ENCODE results near the gene MFSD11. TPM values are rescaled to one million over a fixed set of nuclear protein-coding genes. Genes with fewer than 3 reads are reported as not detected.
"Not testable (repeated sequence)": the region's sequence is repeated elsewhere in the genome, so short reads cannot be mapped to it uniquely, and the experiment has no call there.

The MFSD11 gene
- total and polyA plus RNA-seq, 2 donors from 2014 or later: 12.5 to 22.6 TPM

DNA sequence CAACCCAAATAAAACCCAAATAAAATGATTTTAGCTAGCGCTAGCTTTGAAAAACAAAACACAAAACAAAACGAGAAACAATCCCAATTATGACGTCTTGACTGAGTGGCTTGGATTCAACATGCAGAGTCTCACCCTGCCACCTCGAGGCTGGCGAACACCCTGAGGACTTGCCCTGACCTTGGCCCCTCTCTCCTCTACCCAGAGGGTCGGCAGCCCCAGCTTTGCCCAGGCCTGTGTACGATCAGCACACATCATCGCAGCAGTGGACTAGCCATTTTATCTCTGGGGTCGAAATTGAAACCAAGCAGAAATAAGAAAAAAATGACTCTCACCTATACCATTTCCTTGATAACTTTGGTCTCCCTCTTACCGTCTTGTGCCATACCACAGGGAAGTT is 16.5 kb upstream of the MFSD11 start:
- Histone ChIP-seq H3K9me3 (ENCODE audit: control insufficient read depth in 2 of 3, insufficient read depth in 1 of 3, low read length in 3 of 3) (no peaks in the 10 kb centered on the region), H3K4me3 (ENCODE audit: low read length in 3 of 3) (no peak overlapping the region), H3K9ac (ENCODE audit: low read length in 3 of 3) (no peak overlapping the region), H3K27me3 (ENCODE audit: control insufficient read depth, insufficient read depth, low read length) (no peaks in the 10 kb centered on the region), H3K4me1 (ENCODE audit: control insufficient read depth in 2 of 3, insufficient read depth in 2 of 3, low read depth in 1 of 3, low read length in 3 of 3) (peaks cover 3 to 10% (median 7%) of the 10 kb centered on the region in 3 donors), H3K36me3 (ENCODE audit: control insufficient read depth in 2 of 3, insufficient read depth in 3 of 3, low read length in 3 of 3) (peaks cover 0 to 60% (median 36%) of the 10 kb centered on the region in 3 donors), H3K27ac (ENCODE audit: low read depth in 2 of 2, low read length in 2 of 2) (no peak overlapping the region)
- intact Hi-C loops (cut with DNase I): no loop called here
- FAIRE-seq: no peak
- DNase-seq: no peak
- TF ChIP-seq, protein P1, sequence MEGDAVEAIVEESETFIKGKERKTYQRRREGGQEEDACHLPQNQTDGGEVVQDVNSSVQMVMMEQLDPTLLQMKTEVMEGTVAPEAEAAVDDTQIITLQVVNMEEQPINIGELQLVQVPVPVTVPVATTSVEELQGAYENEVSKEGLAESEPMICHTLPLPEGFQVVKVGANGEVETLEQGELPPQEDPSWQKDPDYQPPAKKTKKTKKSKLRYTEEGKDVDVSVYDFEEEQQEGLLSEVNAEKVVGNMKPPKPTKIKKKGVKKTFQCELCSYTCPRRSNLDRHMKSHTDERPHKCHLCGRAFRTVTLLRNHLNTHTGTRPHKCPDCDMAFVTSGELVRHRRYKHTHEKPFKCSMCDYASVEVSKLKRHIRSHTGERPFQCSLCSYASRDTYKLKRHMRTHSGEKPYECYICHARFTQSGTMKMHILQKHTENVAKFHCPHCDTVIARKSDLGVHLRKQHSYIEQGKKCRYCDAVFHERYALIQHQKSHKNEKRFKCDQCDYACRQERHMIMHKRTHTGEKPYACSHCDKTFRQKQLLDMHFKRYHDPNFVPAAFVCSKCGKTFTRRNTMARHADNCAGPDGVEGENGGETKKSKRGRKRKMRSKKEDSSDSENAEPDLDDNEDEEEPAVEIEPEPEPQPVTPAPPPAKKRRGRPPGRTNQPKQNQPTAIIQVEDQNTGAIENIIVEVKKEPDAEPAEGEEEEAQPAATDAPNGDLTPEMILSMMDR (IDR thresholded peaks at IDR 0.05; ENCODE audit: borderline replicate concordance, extremely low read depth, insufficient read depth): no peak

DNA sequence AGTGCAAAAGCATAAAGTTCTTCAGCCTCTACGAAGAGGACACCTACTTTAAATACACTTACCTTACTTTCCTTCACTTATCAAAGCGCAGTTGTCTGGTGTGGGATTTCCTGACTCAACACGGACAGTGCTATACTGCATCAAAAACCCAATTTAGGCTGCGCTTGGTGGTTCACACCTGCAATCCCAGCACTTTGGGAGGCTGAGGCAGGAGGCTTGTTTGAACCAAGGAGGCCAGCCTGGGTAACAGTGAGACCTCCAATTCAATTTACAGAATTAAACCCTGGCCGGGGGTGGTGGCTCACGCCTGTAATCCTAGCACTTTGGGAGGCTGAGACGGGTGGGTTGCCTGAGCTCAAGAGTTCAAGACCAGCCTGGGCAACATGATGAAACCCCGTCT is 15.6 kb upstream of the MFSD11 start:
- TF ChIP-seq, protein P1 (IDR thresholded peaks at IDR 0.05; ENCODE audit: borderline replicate concordance, extremely low read depth, insufficient read depth): no peak
- Histone ChIP-seq H3K36me3 (ENCODE audit: control insufficient read depth in 2 of 3, insufficient read depth in 3 of 3, low read length in 3 of 3) (peaks cover 0 to 52% (median 36%) of the 10 kb centered on the region in 3 donors), H3K4me1 (ENCODE audit: control insufficient read depth in 2 of 3, insufficient read depth in 2 of 3, low read depth in 1 of 3, low read length in 3 of 3) (peaks cover 3 to 11% (median 7%) of the 10 kb centered on the region in 3 donors), H3K9me3 (ENCODE audit: control insufficient read depth in 2 of 3, insufficient read depth in 1 of 3, low read length in 3 of 3) (no peaks in the 10 kb centered on the region), H3K27me3 (ENCODE audit: control insufficient read depth, insufficient read depth, low read length) (no peaks in the 10 kb centered on the region), H3K9ac (ENCODE audit: low read length in 3 of 3) (no peak overlapping the region), H3K27ac (ENCODE audit: low read depth in 2 of 2, low read length in 2 of 2) (no peak overlapping the region), H3K4me3 (ENCODE audit: low read length in 3 of 3) (no peak overlapping the region)
- intact Hi-C loops (cut with DNase I): no loop called here
- FAIRE-seq (no peak), DNase-seq (no peak)

GRCh38 chr17:76722977-76723376 is 14.9 kb upstream of the MFSD11 start:
- Histone ChIP-seq H3K36me3 (ENCODE audit: control insufficient read depth in 2 of 3, insufficient read depth in 3 of 3, low read length in 3 of 3) (peaks cover 0 to 50% (median 36%) of the 10 kb centered on the region in 3 donors), H3K4me1 (ENCODE audit: control insufficient read depth in 2 of 3, insufficient read depth in 2 of 3, low read depth in 1 of 3, low read length in 3 of 3) (peaks cover 3 to 15% (median 8%) of the 10 kb centered on the region in 3 donors)
- DNase-seq; intact Hi-C loops (cut with DNase I); H3K27ac ChIP-seq (ENCODE audit: low read depth in 2 of 2, low read length in 2 of 2); H3K27me3 ChIP-seq (ENCODE audit: control insufficient read depth, insufficient read depth, low read length); H3K9ac ChIP-seq (ENCODE audit: low read length in 3 of 3); H3K4me3 ChIP-seq (ENCODE audit: low read length in 3 of 3); FAIRE-seq; H3K9me3 ChIP-seq (ENCODE audit: control insufficient read depth in 2 of 3, insufficient read depth in 1 of 3, low read length in 3 of 3): not testable (repeated sequence)

GRCh38 chr17:76723812-76724211 is 14.1 kb upstream of the MFSD11 start:
- Histone ChIP-seq H3K4me3 (ENCODE audit: low read length in 3 of 3) (no peak overlapping the region), H3K27ac (ENCODE audit: low read depth in 2 of 2, low read length in 2 of 2) (no peak overlapping the region), H3K9me3 (ENCODE audit: control insufficient read depth in 2 of 3, insufficient read depth in 1 of 3, low read length in 3 of 3) (no peaks in the 10 kb centered on the region), H3K9ac (ENCODE audit: low read length in 3 of 3) (no peak overlapping the region), H3K4me1 (ENCODE audit: control insufficient read depth in 2 of 3, insufficient read depth in 2 of 3, low read depth in 1 of 3, low read length in 3 of 3) (peaks cover 3 to 15% (median 10%) of the 10 kb centered on the region in 3 donors), H3K36me3 (ENCODE audit: control insufficient read depth in 2 of 3, insufficient read depth in 3 of 3, low read length in 3 of 3) (peaks cover 0 to 42% (median 30%) of the 10 kb centered on the region in 3 donors), H3K27me3 (ENCODE audit: control insufficient read depth, insufficient read depth, low read length) (no peaks in the 10 kb centered on the region)
- no peak for FAIRE-seq
- intact Hi-C loops (cut with DNase I): no loop called here
- TF ChIP-seq, protein P1 (IDR thresholded peaks at IDR 0.05; ENCODE audit: borderline replicate concordance, extremely low read depth, insufficient read depth): no peak
- no peak for DNase-seq
